GM12891 (cell line): ENCODE measurements around the gene URGCP.

ENCODE experiments used
- DNase-seq: peaks from one replicate; pipeline ENCODE4 v3.0.0; 2011; ENCODE audit warnings: low spot score; ENCODE audit not compliant: insufficient read length
- FAIRE-seq: peaks from 2 replicates; lab custom pipeline; 2011; peaks lifted over from hg19 to GRCh38; lab: Jason Lieb, UNC
- PAX5 ChIP-seq: IDR thresholded peaks from 2 replicates; pipeline ENCODE4 v1.6.1; 2011; ENCODE audit warnings: low read length, moderate library complexity, mild to moderate bottlenecking; ENCODE audit not compliant: insufficient read depth, severe bottlenecking
- POLR2A ChIP-seq: IDR thresholded peaks from 2 replicates; pipeline ENCODE4 v1.6.1; 2011; ENCODE audit warnings: low read depth, low read length, control low read depth
- POLR2AphosphoS5 ChIP-seq: IDR thresholded peaks from 2 replicates; pipeline ENCODE4 v1.6.1; 2011; ENCODE audit warnings: low read depth, low read length, control low read depth
- POU2F2 ChIP-seq: IDR thresholded peaks from 2 replicates; pipeline ENCODE4 v1.6.1; 2011; ENCODE audit warnings: low read depth, mild to moderate bottlenecking, control low read depth, low read length, moderate library complexity
- SPI1 ChIP-seq: IDR thresholded peaks from 2 replicates; pipeline ENCODE4 v1.6.1; 2011; ENCODE audit warnings: low read depth, low read length, control low read depth
- TAF1 ChIP-seq: IDR thresholded peaks from 2 replicates; pipeline ENCODE4 v1.6.1; 2011; ENCODE audit warnings: low read depth, low read length, control low read depth

The URGCP gene

DNA sequence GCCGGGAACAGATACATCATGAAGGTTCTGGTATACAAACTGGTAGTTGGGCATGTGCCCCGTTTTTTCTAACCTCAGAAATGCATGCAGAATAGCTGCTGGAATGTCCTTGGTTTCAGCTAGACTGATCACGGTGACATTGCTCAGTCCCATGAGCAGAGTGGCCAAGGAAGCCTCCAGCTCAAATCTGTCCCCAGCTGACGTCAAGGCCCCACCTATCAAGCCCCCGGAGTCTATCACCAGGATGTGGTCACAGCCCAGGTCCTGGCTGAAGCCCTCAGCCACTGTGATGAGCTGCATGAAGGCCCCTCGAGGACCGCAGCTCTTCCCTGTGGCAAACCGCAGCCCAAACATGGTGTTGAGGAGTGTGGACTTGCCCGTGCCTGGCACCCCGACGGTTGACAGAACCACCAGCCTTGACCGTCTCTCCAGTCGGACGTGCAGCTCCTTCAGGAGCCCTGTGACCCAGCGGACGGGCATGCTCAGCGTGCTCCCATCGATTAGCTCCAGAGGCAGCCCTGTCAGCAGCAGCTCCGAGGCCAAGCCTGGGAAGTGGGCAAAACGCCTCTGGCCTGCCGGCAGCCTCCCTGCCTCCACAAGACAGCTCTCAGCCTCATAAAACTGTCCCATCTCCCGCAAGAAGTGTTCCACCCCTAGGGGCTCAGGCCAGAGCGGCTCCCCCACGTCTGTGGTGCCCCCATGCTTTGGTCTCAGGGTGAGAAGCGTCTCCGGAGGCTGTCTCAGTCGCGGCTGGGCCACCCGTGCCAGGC, 29.2 kb downstream of the URGCP start:
- DNase-seq (no peak), FAIRE-seq (no peak)
- no peak for TF ChIP-seq POLR2A
- no peak for TF ChIP-seq SPI1
- TF ChIP-seq POU2F2, result no peak
- TF ChIP-seq PAX5, result no peak
- no peak for TF ChIP-seq TAF1
- no peak for TF ChIP-seq POLR2AphosphoS5

DNA sequence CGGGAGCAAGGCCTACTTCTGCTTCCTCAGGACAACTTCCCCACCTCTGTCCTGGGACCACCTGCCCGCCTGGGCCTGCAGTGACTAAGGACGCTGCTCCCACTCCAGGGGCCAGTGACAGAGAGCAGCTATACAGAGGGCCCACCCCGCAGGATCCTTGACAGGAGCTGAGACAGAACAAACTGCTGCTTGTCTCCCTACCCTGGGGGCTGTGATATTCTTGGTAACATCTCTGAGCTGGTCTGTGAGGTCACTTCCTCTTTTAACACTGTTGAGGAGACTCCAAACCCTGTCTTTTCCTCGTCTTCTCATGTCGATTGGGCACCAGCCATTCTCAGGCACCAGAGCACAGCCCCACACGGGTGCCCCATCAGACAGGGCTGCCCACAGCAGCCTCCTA, 30.2 kb downstream of the URGCP start:
- TF ChIP-seq POU2F2, result no peak
- TF ChIP-seq SPI1, result peak; percentile 87
- DNase-seq, result no peak

DNA sequence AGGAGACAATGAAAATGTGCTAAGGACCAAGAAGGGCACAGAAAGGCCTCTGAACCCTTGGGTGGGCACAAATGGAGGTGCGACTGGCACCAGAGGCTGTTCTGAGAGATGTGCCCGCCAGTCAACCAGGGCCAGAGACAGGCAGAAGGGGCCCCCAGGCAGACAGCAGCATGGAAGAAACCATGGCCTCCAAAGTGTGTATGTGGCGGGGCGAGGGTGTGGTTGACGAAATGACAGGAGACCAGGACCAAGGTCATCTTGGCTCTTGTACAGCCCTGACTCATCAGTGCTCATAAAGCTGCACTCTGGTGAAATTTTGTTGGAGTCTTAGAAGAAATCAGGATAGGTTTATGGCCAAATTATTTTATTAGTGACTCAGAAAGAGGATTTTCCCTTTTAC, 33.1 kb downstream of the URGCP start:
- FAIRE-seq (no peak), DNase-seq (no peak)
- no peak for TF ChIP-seq POLR2AphosphoS5
- no peak for TF ChIP-seq SPI1
- no peak for TF ChIP-seq POU2F2
- no peak for TF ChIP-seq POLR2A
- TF ChIP-seq PAX5, result no peak
- no peak for TF ChIP-seq TAF1

More for the DNA sequence above, 30.2 kb downstream of the URGCP start:
- FAIRE-seq, result no peak

DNA sequence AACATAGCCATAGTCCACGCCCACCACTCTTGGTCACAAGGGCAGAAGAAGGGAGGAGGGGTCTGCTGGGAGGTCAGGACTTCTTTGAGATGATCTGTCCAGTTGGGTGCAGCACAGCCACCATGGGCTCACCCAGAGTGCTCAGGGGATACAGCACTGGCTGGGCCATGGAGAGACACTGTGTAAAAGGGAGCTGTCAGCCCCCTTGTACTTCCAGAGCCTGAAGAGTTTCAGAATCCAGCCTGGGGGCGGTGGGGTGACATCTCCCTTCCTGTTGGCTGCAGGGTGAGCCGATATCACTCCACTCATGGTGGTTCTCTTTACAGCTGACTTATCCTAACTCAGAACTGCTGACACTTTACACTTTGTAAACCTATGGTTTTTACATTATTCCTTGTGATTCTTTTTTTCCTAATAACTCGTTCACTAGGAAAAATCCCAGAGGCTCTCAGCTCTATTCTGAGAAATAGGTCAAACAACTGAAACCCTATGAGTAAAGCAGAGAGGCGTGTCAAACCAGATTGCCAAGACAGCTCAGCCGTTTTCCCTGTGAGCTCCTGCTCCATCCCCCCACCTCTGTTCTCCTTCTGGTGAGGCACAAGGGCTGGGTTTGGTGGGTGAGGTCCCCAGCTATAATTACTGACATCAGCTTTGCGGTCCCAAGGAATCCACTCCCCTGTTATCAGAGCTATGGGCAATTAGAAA, 33.8 kb downstream of the URGCP start:
- DNase-seq (no peak), FAIRE-seq (no peak)

DNA sequence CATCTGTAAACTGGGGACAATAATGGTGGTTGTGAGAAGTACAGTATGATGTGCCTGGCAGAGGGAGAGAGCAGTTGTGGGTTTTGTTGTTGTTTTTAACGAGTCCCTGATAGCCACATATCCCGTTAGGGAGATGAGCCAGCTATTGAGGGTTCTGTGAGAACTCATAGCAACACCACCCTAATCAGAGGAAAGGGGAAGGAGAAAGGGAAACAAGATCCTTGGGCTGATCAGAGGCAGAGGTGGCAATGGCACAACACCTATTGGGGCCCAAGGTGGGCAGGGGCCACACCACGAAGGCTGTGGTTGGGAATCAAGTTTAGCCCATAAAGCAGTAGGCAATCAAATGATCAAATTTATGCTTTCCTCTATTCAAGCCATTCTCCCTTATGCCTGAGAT, 35.3 kb downstream of the URGCP start:
- no peak for DNase-seq
- no peak for TF ChIP-seq PAX5
- TF ChIP-seq TAF1, result no peak
- TF ChIP-seq POLR2A, result no peak
- no peak for TF ChIP-seq POLR2AphosphoS5
- no peak for TF ChIP-seq SPI1
- no peak for TF ChIP-seq POU2F2
- FAIRE-seq, result no peak

More for the DNA sequence above, 33.8 kb downstream of the URGCP start:
- TF ChIP-seq SPI1, result no peak
- no peak for TF ChIP-seq POLR2A
- TF ChIP-seq TAF1, result no peak
- no peak for TF ChIP-seq POLR2AphosphoS5
- no peak for TF ChIP-seq PAX5
- no peak for TF ChIP-seq POU2F2

DNA sequence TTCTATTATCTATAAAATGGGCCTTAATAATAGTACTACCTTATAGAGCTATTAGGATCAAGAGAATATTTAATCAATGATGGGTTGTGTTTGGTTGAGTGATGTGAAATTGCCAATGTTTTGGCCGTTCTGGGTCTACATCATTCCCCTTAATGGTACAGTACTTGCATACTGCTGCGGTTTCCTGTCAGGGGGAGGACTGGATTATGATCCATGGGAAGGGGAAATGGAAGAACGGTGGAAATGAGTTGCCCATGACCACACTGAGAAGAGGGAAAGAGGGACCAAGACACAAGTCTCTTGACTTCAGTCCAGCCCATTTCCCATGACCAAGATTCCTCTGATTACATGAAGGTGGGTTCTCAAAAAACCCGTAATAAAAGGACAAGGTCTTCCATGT, 36.1 kb downstream of the URGCP start:
- TF ChIP-seq TAF1 (no peak), POLR2A (no peak), POU2F2 (no peak), PAX5 (no peak), POLR2AphosphoS5 (no peak), SPI1 (no peak)
- DNase-seq, result no peak
- FAIRE-seq, result no peak

DNA sequence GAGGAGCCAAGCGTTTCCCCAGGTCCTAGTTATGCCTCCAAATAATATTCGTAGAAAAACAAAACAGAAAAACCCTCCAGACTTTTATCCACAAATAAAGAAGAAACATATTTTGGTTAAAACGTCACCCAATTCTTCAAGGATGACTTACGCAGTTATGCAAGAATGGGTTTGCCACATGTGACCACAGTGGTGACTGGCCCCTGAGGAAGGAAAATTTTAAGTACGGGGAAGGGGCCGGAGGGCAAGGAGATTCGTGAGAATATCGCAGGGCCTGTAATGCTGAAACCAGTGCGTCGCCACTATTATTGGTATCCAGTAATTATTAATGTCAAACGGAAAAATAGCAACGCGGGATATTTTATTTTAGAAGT, 36.5 kb downstream of the URGCP start:
- no peak for TF ChIP-seq SPI1
- TF ChIP-seq POLR2A, result no peak
- no peak for TF ChIP-seq TAF1
- TF ChIP-seq POU2F2, result no peak
- no peak for TF ChIP-seq POLR2AphosphoS5
- TF ChIP-seq PAX5, result no peak
- FAIRE-seq, result peak; percentile 51
- no peak for DNase-seq

DNA sequence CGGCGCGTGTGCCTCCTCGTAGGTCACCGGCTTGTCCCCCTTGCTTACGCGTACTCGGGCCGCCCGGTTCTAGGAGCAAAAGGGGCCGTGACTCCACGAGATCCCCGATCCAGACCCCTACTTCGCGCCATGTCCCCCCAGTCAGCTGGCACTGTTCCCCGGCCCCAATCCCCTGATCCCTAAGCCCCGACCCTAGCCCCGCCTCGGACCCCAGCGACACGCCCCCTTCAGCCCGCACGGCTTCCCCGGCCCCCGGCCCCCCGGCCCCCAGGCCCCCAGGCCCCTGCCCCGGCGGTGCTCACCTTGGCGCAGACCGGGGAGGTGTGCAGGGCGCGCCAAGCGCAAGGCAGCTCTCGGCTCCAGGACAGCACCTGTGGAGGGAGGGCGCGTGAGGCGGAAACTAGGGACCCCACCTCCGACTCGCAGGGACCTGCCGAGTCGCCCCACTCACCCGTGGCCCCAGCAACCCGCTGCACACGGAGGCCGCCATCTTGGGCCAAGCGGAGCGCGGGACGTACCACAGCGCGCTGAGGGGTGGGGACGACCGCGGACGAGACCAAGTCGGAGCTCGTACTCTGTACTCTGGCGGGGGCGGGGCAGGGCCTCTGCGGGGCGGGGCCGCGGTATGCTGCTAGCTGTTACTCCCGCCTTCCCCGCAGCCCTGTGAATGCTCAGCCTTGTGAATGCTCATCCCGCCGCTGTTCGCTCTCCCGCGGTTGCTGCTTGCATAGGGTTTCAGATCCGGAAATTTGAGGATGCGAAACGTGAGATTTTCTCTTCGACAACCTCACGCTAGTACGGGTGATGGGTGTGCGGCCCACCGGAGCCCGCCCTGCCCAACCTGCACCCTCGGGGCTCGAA, 37.2 kb downstream of the URGCP start, which contains the start of gene MRPS24:
TSS of gene MRPS24 (minus strand) at position 512 of the 861 bp plus-strand sequence. CDS start at position 490, 22 bp downstream.
- peak; percentile 97 for FAIRE-seq
- peak; percentile 94 for DNase-seq

DNA sequence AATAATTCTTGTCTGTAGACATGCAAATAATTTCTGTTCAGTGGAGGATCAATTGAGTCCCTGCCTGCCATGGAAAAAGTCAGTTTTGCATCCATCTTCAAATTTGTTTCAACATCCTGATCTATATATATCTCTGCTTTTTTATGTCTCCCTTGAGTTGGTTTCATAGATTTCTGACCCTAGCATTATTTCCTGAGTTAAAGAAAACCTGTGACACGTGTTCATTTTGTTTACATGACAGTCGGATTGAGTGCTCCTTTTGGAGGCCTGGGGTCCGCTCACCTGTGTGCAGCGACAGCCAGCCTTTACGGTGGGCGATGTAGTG, 37.8 kb downstream of the URGCP start:
- TF ChIP-seq SPI1 (no peak), TAF1 (no peak), POLR2AphosphoS5 (no peak), PAX5 (no peak), POLR2A (no peak), POU2F2 (no peak)
- FAIRE-seq (no peak), DNase-seq (no peak)

More for the DNA sequence above, 37.2 kb downstream of the URGCP start, which contains the start of gene MRPS24:
- peak; percentile 89 for TF ChIP-seq POLR2AphosphoS5
- TF ChIP-seq TAF1, result peak; percentile 96
- no peak for TF ChIP-seq PAX5
- peak; percentile 58 for TF ChIP-seq POU2F2
- TF ChIP-seq POLR2A, result peak; percentile 86
- TF ChIP-seq SPI1, result peak; percentile 71

DNA sequence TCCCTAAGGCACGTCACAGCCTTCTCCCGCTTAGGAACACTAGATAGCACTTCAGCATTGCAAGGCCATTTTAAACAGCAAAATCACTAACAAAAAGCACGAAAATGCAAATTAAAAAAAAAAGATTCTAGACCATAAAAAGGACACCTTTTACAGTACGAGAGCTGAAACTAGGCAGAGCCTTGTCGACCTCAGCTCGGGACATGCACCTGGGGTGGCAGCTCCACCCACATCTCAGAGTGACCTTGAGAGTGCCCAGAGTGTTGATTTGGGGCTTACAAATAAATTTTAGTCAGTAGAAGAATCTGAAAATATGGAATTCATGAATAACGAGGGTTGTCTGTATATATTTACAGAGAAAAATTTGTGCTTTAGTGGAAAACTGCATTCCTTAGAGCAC, 38.2 kb downstream of the URGCP start:
- DNase-seq (no peak), FAIRE-seq (no peak)
- TF ChIP-seq POLR2AphosphoS5 (no peak), TAF1 (no peak), POU2F2 (no peak), SPI1 (no peak), PAX5 (no peak), POLR2A (no peak)
